Peyer's patch (tissue), 4 donors: ENCODE results near the gene SSH2. TPM values are rescaled to one million over a fixed set of nuclear protein-coding genes. Genes with fewer than 3 reads are reported as not detected.

Experiments used
- DNase-seq, 3 donors: peaks; one replicate each; pipeline ENCODE4 v3.0.0-alpha.2; 2017 to 2019
- H3K27ac ChIP-seq, 4 donors: fragments of 200-600 bp; sonication (generic); one replicate each; pipeline ENCODE4 v1.5.1; 2016 to 2019
- H3K27me3 ChIP-seq, 2 donors: fragments of 200-600 bp; sonication (generic); one replicate each; pipeline ENCODE4 v1.5.1; 2019
- H3K36me3 ChIP-seq, 3 donors: fragments of 200-600 bp; sonication (generic); one replicate each; pipeline ENCODE4 v1.5.1; 2016 to 2019
- H3K4me1 ChIP-seq, 4 donors: fragments of 200-600 bp; sonication (generic); one replicate each; pipeline ENCODE4 v1.5.1; 2016 to 2019
- H3K4me3 ChIP-seq, 4 donors: fragments of 200-600 bp; sonication (generic); 1 replicate in 3 of 4; 2 replicates in 1 of 4; pipeline ENCODE4 v1.5.1; 2016 to 2019; ENCODE audit warnings: mild to moderate bottlenecking in 1 of 4
- H3K9me3 ChIP-seq, 4 donors: fragments of 200-600 bp; sonication (generic); one replicate each; pipeline ENCODE4 v1.5.1; 2016 to 2019; ENCODE audit warnings: mild to moderate bottlenecking in 1 of 4
- POLR2A ChIP-seq, 2 donors: fragments of 450-650 bp; IDR thresholded peaks; one replicate each; pipeline ENCODE4 v1.5.1; 2017; ENCODE audit warnings: antibody characterized with exemption in 2 of 2, mild to moderate bottlenecking in 2 of 2, moderate library complexity in 2 of 2
- total RNA-seq, 4 donors: library from RNA; depleted of rRNA; stranded (reverse); fragments of >200 nt; gene quantifications; one replicate each; pipeline ENCODE4 v1.1.0, GENCODE V29; 2016
- TF ChIP-seq, protein P1 (sequence below), 6 experiments: fragments of 450-650 bp in 4 of 6; fragments of 200-600 bp in 2 of 6; sonication (generic) in 1 of 6; IDR thresholded peaks; one replicate each; pipeline ENCODE4 v1.5.1; 2017 to 2019; ENCODE audit warnings: antibody characterized with exemption in 6 of 6, mild to moderate bottlenecking in 3 of 6, moderate library complexity in 1 of 6

Gene SSH2
- total RNA-seq, 4 donors from 2014 or later: 45.4 to 139 (median 58.2) TPM

DNA sequence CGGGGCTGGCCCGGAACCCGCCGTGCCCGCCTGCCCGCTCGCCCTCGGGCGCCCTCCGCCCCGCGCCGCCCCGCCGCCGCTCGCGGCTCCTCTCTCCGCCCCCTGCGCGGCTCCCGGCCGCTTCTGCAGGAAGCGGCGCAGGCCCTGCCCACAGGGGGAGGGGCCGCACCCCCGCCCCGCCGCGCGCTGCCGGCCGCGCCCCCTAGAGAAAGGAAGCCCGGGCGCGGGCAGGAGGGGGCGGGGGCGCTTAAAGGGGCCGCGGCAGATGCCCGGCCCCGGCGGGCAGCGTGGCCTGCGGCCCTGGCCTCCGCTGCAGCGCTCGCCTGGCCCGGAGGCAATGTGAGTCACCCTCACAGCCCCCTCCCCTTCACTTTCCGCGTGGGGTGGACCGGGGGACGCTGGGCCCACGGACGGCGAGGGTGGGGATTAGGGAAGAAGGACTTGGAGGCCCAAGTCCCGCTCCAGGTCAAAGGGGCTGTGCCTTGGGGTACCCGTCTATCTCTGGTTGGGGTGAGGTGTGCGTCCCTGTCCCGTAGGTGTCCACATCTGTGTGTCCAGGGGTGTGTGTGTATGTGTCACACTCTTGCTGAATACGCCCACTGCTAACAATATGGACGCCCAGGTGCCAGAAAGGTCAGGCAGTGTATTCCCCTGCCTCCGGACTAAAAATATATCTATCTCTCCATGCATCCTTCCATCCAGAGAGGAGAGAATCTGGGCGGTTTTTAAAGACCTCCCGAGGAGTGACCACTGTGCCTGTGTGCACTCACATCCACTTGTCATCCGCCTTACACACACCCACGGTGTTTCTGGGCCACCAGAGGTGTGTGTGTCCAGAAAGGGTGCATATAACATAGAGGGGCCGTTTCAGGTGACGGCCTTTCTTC, 340.3 kb downstream of the SSH2 start, which contains the start of gene GIT1:
GIT1 (minus strand) TSS at position 125 of the 887 bp plus-strand sequence. CDS start 270 bp downstream, outside the sequence.
- Histone ChIP-seq H3K4me1 (peaks cover 9 to 59% (median 48%) of the 10 kb centered on the region in 4 donors), H3K36me3 (no peaks in the 10 kb centered on the region), H3K27me3 (no peaks in the 10 kb centered on the region), H3K9me3 (no peaks in the 10 kb centered on the region), H3K4me3 (peak within 1 kb of the TSS; percentile 62 to 95 (median 86)), H3K27ac (peak within 1 kb of the TSS; percentile 79 to 90 (median 83))
- DNase-seq: peak; percentile 84 to 94 (median 89)
- TF ChIP-seq POLR2A (IDR thresholded peaks at IDR 0.05): peak in 1 of 2 donors; percentile 58
- TF ChIP-seq, protein P1, sequence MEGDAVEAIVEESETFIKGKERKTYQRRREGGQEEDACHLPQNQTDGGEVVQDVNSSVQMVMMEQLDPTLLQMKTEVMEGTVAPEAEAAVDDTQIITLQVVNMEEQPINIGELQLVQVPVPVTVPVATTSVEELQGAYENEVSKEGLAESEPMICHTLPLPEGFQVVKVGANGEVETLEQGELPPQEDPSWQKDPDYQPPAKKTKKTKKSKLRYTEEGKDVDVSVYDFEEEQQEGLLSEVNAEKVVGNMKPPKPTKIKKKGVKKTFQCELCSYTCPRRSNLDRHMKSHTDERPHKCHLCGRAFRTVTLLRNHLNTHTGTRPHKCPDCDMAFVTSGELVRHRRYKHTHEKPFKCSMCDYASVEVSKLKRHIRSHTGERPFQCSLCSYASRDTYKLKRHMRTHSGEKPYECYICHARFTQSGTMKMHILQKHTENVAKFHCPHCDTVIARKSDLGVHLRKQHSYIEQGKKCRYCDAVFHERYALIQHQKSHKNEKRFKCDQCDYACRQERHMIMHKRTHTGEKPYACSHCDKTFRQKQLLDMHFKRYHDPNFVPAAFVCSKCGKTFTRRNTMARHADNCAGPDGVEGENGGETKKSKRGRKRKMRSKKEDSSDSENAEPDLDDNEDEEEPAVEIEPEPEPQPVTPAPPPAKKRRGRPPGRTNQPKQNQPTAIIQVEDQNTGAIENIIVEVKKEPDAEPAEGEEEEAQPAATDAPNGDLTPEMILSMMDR (IDR thresholded peaks at IDR 0.05): no peak

DNA sequence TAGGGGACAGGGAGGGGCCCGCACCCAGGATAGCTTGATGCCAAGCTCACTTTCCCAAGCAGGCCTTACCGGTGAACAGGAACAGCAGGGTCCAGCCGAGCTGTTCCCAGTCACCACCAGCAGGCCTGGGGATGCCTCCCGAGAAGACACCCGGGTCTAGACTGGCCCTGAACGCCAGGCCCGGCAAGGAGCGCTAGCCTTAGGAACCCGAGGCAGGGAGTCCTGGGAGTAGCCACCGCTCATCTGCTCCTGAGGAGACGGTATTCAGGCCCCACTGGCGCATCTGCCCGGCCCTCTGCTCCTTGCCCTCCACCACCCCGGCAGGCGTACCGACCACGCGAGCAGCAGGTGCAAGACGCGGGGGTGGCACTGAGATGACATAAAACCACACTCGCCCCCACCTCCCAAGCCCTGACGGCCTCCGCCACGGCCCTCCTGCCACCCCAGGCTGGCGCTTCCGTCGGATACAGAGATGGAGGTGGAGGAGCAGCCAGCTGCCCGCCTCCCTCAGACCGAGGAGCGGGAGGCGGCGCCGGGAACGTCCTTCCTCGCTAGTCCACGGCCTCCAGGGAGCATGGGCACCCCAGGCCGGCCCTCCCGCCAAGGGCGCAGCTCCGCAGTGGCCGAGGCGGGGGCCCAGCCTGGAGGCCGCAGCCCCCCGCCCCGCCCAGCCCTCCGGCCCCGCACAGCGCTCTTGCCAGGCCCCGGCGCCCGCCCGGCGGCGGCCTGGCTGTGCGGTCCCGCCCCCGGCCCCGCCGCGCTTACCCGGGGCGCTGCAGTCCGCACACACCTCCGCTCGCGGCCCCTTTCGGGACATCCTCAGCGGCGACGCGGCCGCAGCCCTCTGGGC, 341.2 kb downstream of the SSH2 start:
- DNase-seq: peak; percentile 59 to 73 (median 69)
- Histone ChIP-seq H3K4me3 (peak overlapping the region; percentile 62 to 95 (median 86)), H3K9me3 (no peaks in the 10 kb centered on the region), H3K36me3 (no peaks in the 10 kb centered on the region), H3K27me3 (no peaks in the 10 kb centered on the region), H3K27ac (peak overlapping the region; percentile 55 to 90 (median 74)), H3K4me1 (peaks cover 9 to 53% (median 42%) of the 10 kb centered on the region in 4 donors)
- TF ChIP-seq POLR2A (IDR thresholded peaks at IDR 0.05): no peak
- TF ChIP-seq, protein P1 (IDR thresholded peaks at IDR 0.05): no peak

DNA sequence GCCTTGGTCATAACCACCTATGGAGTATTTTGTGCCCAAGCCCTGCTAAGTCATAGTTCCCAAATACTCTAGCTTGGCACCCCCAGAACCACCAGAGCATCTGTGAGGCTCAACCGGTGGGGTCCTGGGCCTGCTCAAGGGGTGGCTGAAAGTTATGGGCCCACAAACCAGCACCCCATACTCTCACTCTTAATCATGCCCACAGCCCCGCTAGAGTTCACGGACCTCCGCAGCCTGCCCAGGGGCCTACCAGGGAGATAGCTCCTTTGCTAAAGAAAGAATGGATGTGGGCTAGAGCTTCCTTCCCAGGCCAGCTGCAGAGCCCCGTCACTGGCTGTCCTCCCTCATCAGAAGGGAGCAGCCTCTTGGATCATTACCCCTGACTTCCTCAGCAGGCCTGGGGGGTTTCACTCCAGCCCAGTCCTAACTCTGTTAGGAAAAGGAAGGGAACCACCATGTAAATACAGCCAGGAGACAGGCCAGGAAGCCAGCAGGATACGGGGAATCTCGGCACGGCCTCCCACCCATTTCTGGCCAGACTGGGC, 341.9 kb downstream of the SSH2 start:
- H3K36me3 ChIP-seq: no peaks in the 10 kb centered on the region
- H3K27me3 ChIP-seq: no peaks in the 10 kb centered on the region
- H3K4me1 ChIP-seq: peaks cover 9 to 49% (median 41%) of the 10 kb centered on the region in 4 donors
- DNase-seq: no peak
- TF ChIP-seq, protein P1 (IDR thresholded peaks at IDR 0.05): no peak
- TF ChIP-seq POLR2A (IDR thresholded peaks at IDR 0.05): no peak
- H3K27ac ChIP-seq: peak overlapping the region; percentile 55 to 90 (median 74)
- peak overlapping the region; percentile 62 to 95 (median 86) for H3K4me3 ChIP-seq
- H3K9me3 ChIP-seq: no peaks in the 10 kb centered on the region

DNA sequence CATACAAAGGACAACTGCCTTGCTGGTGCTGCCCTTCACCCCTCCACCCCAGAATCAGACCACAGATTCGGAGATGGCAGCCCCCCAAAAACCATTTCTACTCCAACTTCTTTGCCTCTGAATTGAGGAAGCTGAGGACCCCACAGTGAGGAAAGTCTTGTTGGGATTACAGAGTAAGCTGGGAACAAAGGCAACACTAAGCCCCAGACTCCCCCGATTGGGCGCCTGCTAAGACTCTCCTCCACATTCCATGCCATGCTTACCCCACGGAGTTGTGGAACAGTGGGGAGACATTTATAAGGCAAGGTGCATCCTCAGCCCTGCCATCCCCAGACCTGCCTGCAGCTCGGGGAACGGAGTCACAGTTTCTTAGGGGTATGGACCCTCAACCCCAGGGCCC, 342.4 kb downstream of the SSH2 start:
- Histone ChIP-seq H3K4me3 (peak overlapping the region in 1 of 4 donors; percentile 95), H3K27ac (peak overlapping the region in 1 of 4 donors; percentile 25), H3K27me3 (no peaks in the 10 kb centered on the region), H3K36me3 (peaks cover 0 to 4% (median 0%) of the 10 kb centered on the region in 3 donors), H3K4me1 (peaks cover 9 to 46% (median 38%) of the 10 kb centered on the region in 4 donors), H3K9me3 (no peaks in the 10 kb centered on the region)
- no peak for DNase-seq
- TF ChIP-seq, protein P1 (IDR thresholded peaks at IDR 0.05): no peak
- no peak for TF ChIP-seq POLR2A (IDR thresholded peaks at IDR 0.05)
